Mesenchymal stem cell (in vitro differentiated cells and primary cell): ENCODE data around the gene ENPP3.

ENCODE experiments used
- DNase-seq: peaks from one replicate; pipeline ENCODE4 v3.0.0-alpha.2; 2013
- H2AFZ ChIP-seq: one replicate; pipeline ENCODE4 v1.6.1; 2013; ENCODE audit warnings: low read depth, mild to moderate bottlenecking, control low read depth, inconsistent platforms, low read length, moderate library complexity
- H2AK5ac ChIP-seq: 2 replicates; pipeline ENCODE4 v1.6.1; 2013; ENCODE audit warnings: low read length, moderate library complexity, mild to moderate bottlenecking, inconsistent platforms; ENCODE audit not compliant: severe bottlenecking
- H2BK120ac ChIP-seq: one replicate; pipeline ENCODE4 v1.6.1; 2013; ENCODE audit warnings: low read depth, mild to moderate bottlenecking, inconsistent platforms, low read length, moderate library complexity
- H2BK12ac ChIP-seq, 2 experiments: one replicate each; pipeline ENCODE4 v1.6.1; 2013; ENCODE audit warnings: inconsistent platforms in 2 of 2, low read length in 2 of 2, mild to moderate bottlenecking in 2 of 2, moderate library complexity in 2 of 2, control low read depth in 1 of 2
- H2BK15ac ChIP-seq: one replicate; pipeline ENCODE4 v1.6.1; 2013; ENCODE audit warnings: mild to moderate bottlenecking, low read depth, inconsistent platforms; ENCODE audit not compliant: poor library complexity, severe bottlenecking
- H2BK5ac ChIP-seq: 2 replicates; pipeline ENCODE4 v1.6.1; 2013; ENCODE audit warnings: low read depth, mild to moderate bottlenecking, low read length, control low read depth, inconsistent platforms; ENCODE audit not compliant: poor library complexity, severe bottlenecking
- H3K14ac ChIP-seq, 2 experiments: one replicate each; pipeline ENCODE4 v1.6.1; 2013; ENCODE audit warnings: inconsistent platforms in 2 of 2, low read length in 2 of 2, control low read depth in 1 of 2, mild to moderate bottlenecking in 1 of 2, moderate library complexity in 1 of 2
- H3K18ac ChIP-seq, 2 experiments: one replicate each; pipeline ENCODE4 v1.6.1; 2013; ENCODE audit warnings: inconsistent platforms in 2 of 2, low read length in 2 of 2, control low read depth in 1 of 2, low read depth in 1 of 2, mild to moderate bottlenecking in 1 of 2
- H3K23ac ChIP-seq, 2 experiments: one replicate each; pipeline ENCODE4 v1.6.1; 2013; ENCODE audit warnings: inconsistent platforms in 2 of 2, low read length in 2 of 2, mild to moderate bottlenecking in 2 of 2, moderate library complexity in 2 of 2, control low read depth in 1 of 2
- H3K27ac ChIP-seq: 2 replicates; pipeline ENCODE4 v1.5.1; 2013; ENCODE audit warnings: mild to moderate bottlenecking, moderate library complexity, low read length, control low read depth, inconsistent platforms; ENCODE audit not compliant: poor library complexity, severe bottlenecking
- H3K27me3 ChIP-seq, 2 experiments: 2 replicates each; pipeline versions ENCODE4 v1.6.1 to v1.7.0; 2013; ENCODE audit warnings: low read length in 2 of 2, mild to moderate bottlenecking in 2 of 2, moderate library complexity in 2 of 2, control low read depth in 1 of 2, inconsistent platforms in 1 of 2; ENCODE audit not compliant: control insufficient read depth in 1 of 2, insufficient read depth in 1 of 2
- H3K36me3 ChIP-seq, 2 experiments: 2 replicates each; pipeline versions ENCODE4 v1.6.1 to v1.7.0; 2013; ENCODE audit warnings: low read length in 2 of 2, control low read depth in 1 of 2, inconsistent platforms in 1 of 2, low read depth in 1 of 2, mild to moderate bottlenecking in 1 of 2; ENCODE audit not compliant: insufficient read depth in 2 of 2, control insufficient read depth in 1 of 2
- H3K4ac ChIP-seq, 2 experiments: one replicate each; pipeline ENCODE4 v1.6.1; 2013; ENCODE audit warnings: inconsistent platforms in 2 of 2, low read length in 2 of 2, mild to moderate bottlenecking in 2 of 2, moderate library complexity in 2 of 2, control low read depth in 1 of 2, low read depth in 1 of 2
- H3K4me1 ChIP-seq: 2 replicates; pipeline ENCODE4 v1.6.1; 2013; ENCODE audit warnings: low read depth, low read length, control low read depth; ENCODE audit not compliant: control insufficient read depth, insufficient read depth
- H3K4me2 ChIP-seq: 2 replicates; pipeline ENCODE4 v1.6.1; 2013; ENCODE audit warnings: low read length, mild to moderate bottlenecking, inconsistent platforms; ENCODE audit not compliant: poor library complexity, severe bottlenecking
- H3K4me3 ChIP-seq, 2 experiments: 2 replicates each; pipeline versions ENCODE4 v1.5.1 to v1.7.0; 2013; ENCODE audit warnings: low read length in 2 of 2, mild to moderate bottlenecking in 2 of 2, control low read depth in 1 of 2, low read depth in 1 of 2; ENCODE audit not compliant: insufficient read depth in 1 of 2
- H3K79me1 ChIP-seq: replicated peaks from 2 replicates; pipeline ENCODE4 v1.6.1; 2013; ENCODE audit warnings: mild to moderate bottlenecking, control low read depth, low read length, inconsistent platforms; ENCODE audit not compliant: poor library complexity, severe bottlenecking
- H3K9ac ChIP-seq: 2 replicates; pipeline ENCODE4 v1.7.0; 2013; ENCODE audit warnings: mild to moderate bottlenecking, low read length, moderate library complexity
- H3K9me3 ChIP-seq: 2 replicates; pipeline ENCODE4 v1.7.0; 2013; ENCODE audit warnings: mild to moderate bottlenecking, low read length; ENCODE audit not compliant: control insufficient read depth
- H4K8ac ChIP-seq: one replicate; pipeline ENCODE4 v1.6.1; 2013; ENCODE audit warnings: inconsistent platforms, mild to moderate bottlenecking, low read length, moderate library complexity
- H4K91ac ChIP-seq: one replicate; pipeline ENCODE4 v1.6.1; 2013; ENCODE audit warnings: mild to moderate bottlenecking, low read length, inconsistent platforms
- whole genome bisulfite sequencing: methylation state at CpG from one replicate; pipeline ENCODE4 v1.1.7; 2013; ENCODE audit warnings: mixed read lengths; 5-methylcytosine and 5-hydroxymethylcytosine counted together

ENPP3 gene

DNA sequence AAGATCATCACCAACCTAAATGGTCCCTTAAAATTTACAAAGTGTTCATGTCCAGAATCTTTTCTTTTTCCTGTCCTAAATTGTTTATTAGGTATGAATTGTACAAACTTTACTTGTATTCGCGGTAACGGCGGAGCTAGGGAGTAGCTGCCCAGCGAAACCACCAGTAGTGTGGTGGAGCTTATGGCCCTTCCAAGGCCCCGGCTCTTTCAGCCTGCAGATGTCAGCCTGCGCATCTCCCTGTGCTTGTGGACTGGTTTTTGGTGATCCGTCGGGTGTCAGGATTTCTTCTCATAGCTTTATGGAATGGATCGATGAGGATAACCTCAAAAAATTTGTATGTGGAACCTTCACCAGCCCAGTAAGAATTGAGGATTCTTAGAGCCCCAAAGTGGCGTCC, 143.5 kb downstream of the ENPP3 start:
- Histone ChIP-seq H3K23ac (no peak overlapping the region), H2BK5ac (no peak overlapping the region)
- WGBS: 96% methylated on average over 11 of the region's 11 CpGs

DNA sequence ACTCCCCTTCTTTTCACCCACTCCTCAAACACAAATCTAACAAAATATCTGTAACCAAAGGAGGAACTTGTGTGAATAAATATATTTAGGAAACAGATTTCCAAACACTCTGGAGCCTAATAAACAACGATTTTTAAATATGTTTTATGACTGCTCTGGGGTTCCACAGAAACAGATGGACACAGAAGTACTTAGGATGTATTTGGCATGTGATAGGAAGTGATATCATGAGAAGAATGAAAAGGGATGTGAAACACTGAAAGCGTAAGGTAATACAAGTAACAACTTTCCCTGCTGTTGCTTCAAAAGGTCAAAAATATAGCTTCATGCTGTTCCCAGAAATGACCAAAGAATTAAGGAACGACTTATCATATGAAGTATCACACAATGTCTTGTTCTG, 144.6 kb downstream of the ENPP3 start:
- no peak overlapping the region for H3K4me2 ChIP-seq
- no peak overlapping the region for H2BK15ac ChIP-seq
- no peak overlapping the region for H3K18ac ChIP-seq
- no peak overlapping the region for H3K23ac ChIP-seq
- H3K4ac ChIP-seq: no peak overlapping the region
- no peak overlapping the region for H3K4me3 ChIP-seq
- H3K4me1 ChIP-seq: no peaks in the 10 kb centered on the region
- no peaks in the 10 kb centered on the region for H3K27me3 ChIP-seq
- no peak for DNase-seq
- H2BK120ac ChIP-seq: no peak overlapping the region
- no peaks in the 10 kb centered on the region for H3K9me3 ChIP-seq
- no peak overlapping the region for H4K8ac ChIP-seq
- H3K27ac ChIP-seq: no peak overlapping the region
- WGBS: 91% methylated on average over 3 of the region's 3 CpGs
- no peak overlapping the region for H2AK5ac ChIP-seq
- no peak overlapping the region for H3K9ac ChIP-seq
- no peaks in the 10 kb centered on the region for H3K36me3 ChIP-seq
- no peak overlapping the region for H2AFZ ChIP-seq
- no peaks in the 10 kb centered on the region for H3K79me1 ChIP-seq
- H4K91ac ChIP-seq: no peak overlapping the region
- H2BK5ac ChIP-seq: no peak overlapping the region
- peak overlapping the region in 1 of 2 experiments; percentile 36 for H3K14ac ChIP-seq
- no peak overlapping the region for H2BK12ac ChIP-seq

More for the DNA sequence above, 143.5 kb downstream of the ENPP3 start:
- Histone ChIP-seq H3K4me2 (no peak overlapping the region), H3K4ac (no peak overlapping the region), H3K14ac (no peak overlapping the region), H3K9ac (no peak overlapping the region), H3K18ac (no peak overlapping the region), H3K27ac (no peak overlapping the region), H2AK5ac (no peak overlapping the region), H2BK15ac (no peak overlapping the region), H3K36me3 (no peaks in the 10 kb centered on the region), H2AFZ (no peak overlapping the region), H3K4me1 (no peaks in the 10 kb centered on the region), H4K91ac (no peak overlapping the region), H3K9me3 (no peaks in the 10 kb centered on the region), H2BK120ac (no peak overlapping the region), H3K27me3 (no peaks in the 10 kb centered on the region), H2BK12ac (no peak overlapping the region), H4K8ac (no peak overlapping the region), H3K4me3 (no peak overlapping the region), H3K79me1 (no peaks in the 10 kb centered on the region)
- DNase-seq: no peak

DNA sequence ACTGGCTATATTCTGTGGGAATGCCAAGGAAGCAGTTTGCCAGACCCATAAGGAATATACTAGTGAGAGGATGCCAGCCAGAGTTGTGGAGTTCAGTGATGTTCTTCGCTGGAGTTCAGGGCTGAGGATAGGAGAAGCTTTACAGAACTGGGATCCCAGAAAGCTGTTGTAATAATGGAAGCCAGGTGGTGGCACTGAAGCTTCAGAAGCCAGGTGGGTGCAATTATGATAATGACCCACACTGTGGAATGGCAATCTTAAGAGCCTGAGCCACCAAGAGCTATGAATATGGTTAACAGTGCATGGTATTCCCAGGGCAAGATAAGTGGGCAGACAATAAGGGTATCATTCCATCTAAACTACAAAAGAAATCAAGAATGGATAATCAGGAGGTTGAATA, 145.7 kb downstream of the ENPP3 start:
- Histone ChIP-seq H4K91ac (no peak overlapping the region), H3K36me3 (no peaks in the 10 kb centered on the region), H3K79me1 (no peaks in the 10 kb centered on the region), H3K23ac (no peak overlapping the region), H2AK5ac (no peak overlapping the region), H3K14ac (no peak overlapping the region), H3K4me2 (no peak overlapping the region), H3K18ac (no peak overlapping the region), H4K8ac (no peak overlapping the region), H2BK120ac (no peak overlapping the region), H3K4ac (no peak overlapping the region), H3K27ac (no peak overlapping the region), H3K9ac (no peak overlapping the region), H3K4me3 (no peak overlapping the region), H3K27me3 (no peaks in the 10 kb centered on the region), H2BK5ac (no peak overlapping the region), H2BK15ac (no peak overlapping the region), H3K4me1 (no peaks in the 10 kb centered on the region), H3K9me3 (no peaks in the 10 kb centered on the region), H2AFZ (no peak overlapping the region), H2BK12ac (no peak overlapping the region)
- no peak for DNase-seq
- 75% methylated on average over 1 of the region's 1 CpG for WGBS

DNA sequence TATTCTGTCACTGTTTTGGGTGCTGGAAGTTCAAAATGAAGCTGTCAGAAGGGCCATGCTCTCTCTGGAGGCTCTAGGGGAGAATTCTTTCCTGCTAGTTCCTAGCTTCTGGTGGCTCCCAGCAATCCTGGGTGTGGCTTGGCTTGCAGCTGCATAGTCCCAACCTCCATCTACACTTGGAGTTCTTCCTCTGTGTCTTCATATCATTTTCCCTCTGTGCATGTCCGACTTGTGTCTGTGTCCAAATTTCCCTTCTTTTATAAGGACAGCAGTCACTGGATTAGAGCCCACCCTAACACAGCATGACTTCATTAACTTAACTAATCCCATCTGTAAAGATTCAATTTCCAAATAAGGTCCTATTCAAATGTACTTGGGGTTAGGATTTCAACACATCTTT, 147.5 kb downstream of the ENPP3 start:
- no peak overlapping the region for H3K4me3 ChIP-seq
- H3K27me3 ChIP-seq: no peaks in the 10 kb centered on the region
- H3K23ac ChIP-seq: no peak overlapping the region
- H3K79me1 ChIP-seq: no peaks in the 10 kb centered on the region
- no peak overlapping the region for H2AFZ ChIP-seq
- no peak overlapping the region for H4K8ac ChIP-seq
- no peak overlapping the region for H3K9ac ChIP-seq
- H2BK120ac ChIP-seq: no peak overlapping the region
- H4K91ac ChIP-seq: no peak overlapping the region
- no peaks in the 10 kb centered on the region for H3K36me3 ChIP-seq
- no peak overlapping the region for H3K4ac ChIP-seq
- no peak overlapping the region for H2BK12ac ChIP-seq
- H2BK15ac ChIP-seq: no peak overlapping the region
- no peak overlapping the region for H2BK5ac ChIP-seq
- no peak for DNase-seq
- H2AK5ac ChIP-seq: no peak overlapping the region
- H3K18ac ChIP-seq: no peak overlapping the region
- H3K9me3 ChIP-seq: no peaks in the 10 kb centered on the region
- WGBS: 89% methylated on average over 1 of the region's 1 CpG
- no peak overlapping the region for H3K4me2 ChIP-seq
- H3K4me1 ChIP-seq: no peaks in the 10 kb centered on the region
- H3K27ac ChIP-seq: no peak overlapping the region
- H3K14ac ChIP-seq: no peak overlapping the region
